Measurements from ENCODE around the gene SMIM28.
A peak's percentile ranks its signal among the peaks of the same experiment; 100 is the strongest.
"Not testable (repeated sequence)": the region's sequence is repeated elsewhere in the genome, so short reads cannot be mapped to it uniquely, and the experiment has no call there.

Gene SMIM28

DNA sequence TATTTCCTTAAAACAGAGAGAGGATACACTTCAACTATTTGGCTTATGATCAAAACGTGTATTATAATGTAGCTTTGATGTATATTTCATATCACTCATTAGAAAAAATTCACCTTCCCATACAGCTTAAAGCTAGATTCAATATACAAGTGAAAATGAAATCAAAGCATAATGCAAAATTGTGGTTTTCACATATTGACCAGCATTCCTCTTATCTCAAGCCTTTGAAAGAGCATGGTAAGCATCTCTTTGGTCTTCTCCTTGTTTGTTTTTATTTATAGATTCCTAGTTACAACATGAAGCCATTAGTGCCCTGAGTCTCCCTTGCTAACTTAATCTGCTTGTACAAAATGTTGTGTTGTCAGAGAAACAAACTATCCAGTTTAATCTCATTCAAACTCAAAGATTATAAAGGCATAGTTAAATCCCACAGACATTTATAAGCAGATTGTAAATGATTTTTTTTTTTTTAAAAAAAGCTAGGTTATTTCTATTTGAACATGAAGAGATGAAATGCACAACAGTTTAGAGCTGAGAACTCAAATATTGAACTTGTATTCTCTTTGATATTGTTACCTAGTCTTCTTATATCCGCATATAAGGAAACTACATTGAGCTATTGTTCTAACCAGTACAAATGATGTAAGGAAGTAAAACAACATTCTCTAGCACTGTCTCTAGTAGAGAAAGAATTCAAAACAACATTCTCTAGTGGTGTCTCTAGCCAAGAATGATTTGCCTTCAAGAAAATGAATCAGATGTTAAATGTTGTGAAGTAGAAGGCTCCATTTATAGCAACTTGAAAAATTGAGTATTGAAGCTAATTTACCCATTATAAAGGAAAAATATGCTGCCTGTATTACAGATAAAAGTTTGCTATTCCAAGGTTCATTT is 31.2 kb upstream of the SMIM28 start:
- peak; percentile 56 for DNase-seq (ENCODE audit: low read depth)
- TF ChIP-seq, protein P1, sequence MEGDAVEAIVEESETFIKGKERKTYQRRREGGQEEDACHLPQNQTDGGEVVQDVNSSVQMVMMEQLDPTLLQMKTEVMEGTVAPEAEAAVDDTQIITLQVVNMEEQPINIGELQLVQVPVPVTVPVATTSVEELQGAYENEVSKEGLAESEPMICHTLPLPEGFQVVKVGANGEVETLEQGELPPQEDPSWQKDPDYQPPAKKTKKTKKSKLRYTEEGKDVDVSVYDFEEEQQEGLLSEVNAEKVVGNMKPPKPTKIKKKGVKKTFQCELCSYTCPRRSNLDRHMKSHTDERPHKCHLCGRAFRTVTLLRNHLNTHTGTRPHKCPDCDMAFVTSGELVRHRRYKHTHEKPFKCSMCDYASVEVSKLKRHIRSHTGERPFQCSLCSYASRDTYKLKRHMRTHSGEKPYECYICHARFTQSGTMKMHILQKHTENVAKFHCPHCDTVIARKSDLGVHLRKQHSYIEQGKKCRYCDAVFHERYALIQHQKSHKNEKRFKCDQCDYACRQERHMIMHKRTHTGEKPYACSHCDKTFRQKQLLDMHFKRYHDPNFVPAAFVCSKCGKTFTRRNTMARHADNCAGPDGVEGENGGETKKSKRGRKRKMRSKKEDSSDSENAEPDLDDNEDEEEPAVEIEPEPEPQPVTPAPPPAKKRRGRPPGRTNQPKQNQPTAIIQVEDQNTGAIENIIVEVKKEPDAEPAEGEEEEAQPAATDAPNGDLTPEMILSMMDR (IDR thresholded peaks at IDR 0.05; ENCODE audit: low read length, missing control alignments): no peak
- no peak overlapping the region for H3K4me3 ChIP-seq (replicated peaks; ENCODE audit: low read depth, low read length)

DNA sequence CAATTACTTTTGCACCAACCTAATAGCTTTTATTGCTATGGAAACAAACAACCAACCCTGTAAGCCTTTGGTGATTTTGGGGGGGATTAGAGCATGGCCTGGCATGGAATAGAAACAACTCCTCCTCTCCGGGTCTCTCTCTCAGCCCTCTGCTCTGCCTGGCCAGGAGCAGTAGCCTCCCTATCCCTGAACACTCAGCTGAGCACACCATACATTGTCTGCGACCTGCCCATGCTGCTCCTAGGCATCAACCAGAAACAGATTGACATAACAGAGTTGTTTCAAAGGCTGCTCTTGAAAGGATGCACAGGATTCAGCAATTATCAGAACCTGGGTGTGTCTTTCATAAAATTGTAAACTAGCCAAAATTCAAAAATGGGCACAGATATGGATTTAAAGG is 29.8 kb upstream of the SMIM28 start:
- TF ChIP-seq, protein P1 (IDR thresholded peaks at IDR 0.05; ENCODE audit: low read length, missing control alignments): no peak
- no peak for DNase-seq (ENCODE audit: low read depth)
- no peak overlapping the region for H3K4me3 ChIP-seq (replicated peaks; ENCODE audit: low read depth, low read length)

DNA sequence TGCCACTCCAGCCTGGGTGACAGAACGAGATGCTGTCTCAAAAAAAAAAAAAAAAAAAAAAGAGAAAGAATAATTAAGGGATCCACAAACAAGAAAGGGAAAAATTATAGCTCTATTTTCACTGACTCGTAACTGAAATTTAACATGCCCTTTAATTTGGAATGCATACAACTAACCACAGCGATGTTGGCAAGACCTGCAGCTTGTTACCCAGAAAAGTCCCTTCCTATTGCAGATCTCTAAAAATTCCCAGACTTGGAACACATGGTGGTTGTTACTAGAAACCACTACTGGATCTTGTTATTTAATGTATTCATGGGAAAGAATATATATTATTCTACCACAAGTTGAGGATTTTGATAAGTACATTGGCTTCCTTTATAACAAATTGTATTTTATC is 27.8 kb upstream of the SMIM28 start:
- DNase-seq (ENCODE audit: low read depth): peak; percentile 9
- TF ChIP-seq, protein P1 (IDR thresholded peaks at IDR 0.05; ENCODE audit: low read length, missing control alignments): no peak
- no peak overlapping the region for H3K4me3 ChIP-seq (replicated peaks; ENCODE audit: low read depth, low read length)

DNA sequence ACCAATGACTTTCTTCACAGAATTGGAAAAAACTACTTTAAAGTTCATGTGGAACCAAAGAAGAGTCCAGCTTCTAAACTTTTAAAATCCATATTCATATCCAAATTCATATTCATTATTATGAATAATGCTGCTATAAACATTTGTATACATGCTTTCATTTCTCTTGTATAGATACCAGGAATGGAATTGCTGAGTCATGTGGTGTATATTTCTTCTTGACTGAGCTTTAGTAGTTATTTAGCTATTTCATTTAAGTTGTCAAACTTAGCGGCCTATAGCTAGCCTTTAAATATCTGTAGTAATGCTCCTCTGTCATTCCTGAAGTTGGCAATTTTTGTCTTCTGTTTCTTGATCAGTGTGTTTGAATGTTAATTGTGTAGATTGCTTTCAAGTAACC is 19.8 kb upstream of the SMIM28 start:
- no peak for DNase-seq (ENCODE audit: low read depth)
- no peak overlapping the region for H3K4me3 ChIP-seq (replicated peaks; ENCODE audit: low read depth, low read length)
- TF ChIP-seq, protein P1 (IDR thresholded peaks at IDR 0.05; ENCODE audit: low read length, missing control alignments): no peak

DNA sequence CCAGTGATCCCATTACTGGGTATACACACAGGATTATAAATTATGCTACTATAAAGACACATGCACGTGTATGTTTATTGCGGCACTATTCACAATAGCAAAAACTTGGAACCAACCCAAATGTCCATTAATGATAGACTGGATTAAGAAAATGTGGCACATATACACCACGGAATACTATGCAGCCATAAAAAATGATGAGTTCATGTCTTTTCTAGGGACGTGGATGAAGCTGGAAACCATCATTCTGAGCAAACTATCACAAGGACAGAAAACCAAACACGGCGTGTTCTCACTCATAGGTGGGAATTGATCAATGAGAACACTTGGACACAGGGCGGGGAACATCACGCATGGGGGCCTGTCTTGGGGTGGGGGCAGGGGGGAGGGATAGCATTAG is 9.0 kb upstream of the SMIM28 start:
- not testable (repeated sequence) for H3K4me3 ChIP-seq (replicated peaks; ENCODE audit: low read depth, low read length); DNase-seq (ENCODE audit: low read depth)

DNA sequence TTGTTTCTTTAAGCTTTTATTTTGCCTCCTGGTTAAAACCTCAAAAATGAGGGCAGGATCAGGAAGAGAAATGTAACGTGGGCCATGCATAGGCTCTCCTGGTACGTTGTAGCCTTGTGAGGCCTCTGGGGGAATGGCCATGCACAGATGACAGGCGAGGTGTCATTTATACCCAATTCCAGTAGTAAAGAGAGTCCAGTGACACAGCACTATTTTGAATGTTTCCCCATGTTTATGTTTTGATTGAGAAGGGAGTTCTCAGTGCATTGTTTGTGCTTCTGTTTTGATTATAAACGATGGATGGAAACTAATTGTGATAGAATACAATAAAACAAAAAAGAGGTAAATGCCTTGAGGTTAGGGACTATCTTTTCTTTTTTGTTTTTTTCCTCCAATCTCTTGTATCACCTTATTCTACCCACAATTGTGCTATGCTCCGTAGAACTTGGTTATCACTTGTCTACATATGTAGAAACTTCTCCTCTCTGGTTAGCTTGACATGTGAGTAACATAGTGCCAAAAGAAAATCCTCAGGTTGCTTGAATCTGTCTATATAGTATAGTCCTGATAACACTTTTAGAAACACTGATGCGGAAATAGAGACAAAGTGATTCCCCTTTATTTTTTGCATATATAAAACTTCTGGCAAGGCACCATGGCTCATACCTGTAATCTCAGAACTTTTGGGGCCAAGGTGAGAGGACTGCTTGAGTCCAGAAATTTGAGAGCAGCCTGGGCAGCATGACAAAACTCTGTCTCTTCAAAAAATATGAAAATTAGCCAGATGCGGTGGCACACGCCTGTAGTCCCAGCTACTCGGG is 6.9 kb upstream of the SMIM28 start:
- DNase-seq (ENCODE audit: low read depth): no peak
- TF ChIP-seq, protein P1 (IDR thresholded peaks at IDR 0.05; ENCODE audit: low read length, missing control alignments): no peak
- H3K4me3 ChIP-seq (replicated peaks; ENCODE audit: low read depth, low read length): no peak overlapping the region

DNA sequence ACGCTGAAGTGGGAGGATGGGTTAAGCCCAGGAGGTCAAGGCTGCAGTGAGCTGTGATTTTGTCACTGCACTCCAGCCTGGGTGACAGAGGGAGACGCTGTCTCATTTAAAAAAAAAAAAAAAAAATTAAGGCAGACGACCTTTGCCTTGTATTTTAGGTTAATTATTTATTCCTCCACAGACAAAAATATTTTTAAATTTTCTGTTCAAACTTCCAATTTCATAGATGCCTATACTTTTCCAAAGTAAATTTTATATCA is 6.3 kb upstream of the SMIM28 start:
- DNase-seq (ENCODE audit: low read depth): no peak
- TF ChIP-seq, protein P1 (IDR thresholded peaks at IDR 0.05; ENCODE audit: low read length, missing control alignments): no peak
- no peak overlapping the region for H3K4me3 ChIP-seq (replicated peaks; ENCODE audit: low read depth, low read length)

Measured in fibroblast of pulmonary artery (primary cell).